Measurements from ENCODE around the gene SBNO1. TPM values are rescaled to one million over a fixed set of nuclear protein-coding genes. Genes with fewer than 3 reads are reported as not detected.

Gene SBNO1
- total and polyA plus RNA-seq, 2 donors (not counting 3 experiments of a cell fraction or from before 2014, with no cell fraction given) = 4.8 to 34.2 TPM

DNA sequence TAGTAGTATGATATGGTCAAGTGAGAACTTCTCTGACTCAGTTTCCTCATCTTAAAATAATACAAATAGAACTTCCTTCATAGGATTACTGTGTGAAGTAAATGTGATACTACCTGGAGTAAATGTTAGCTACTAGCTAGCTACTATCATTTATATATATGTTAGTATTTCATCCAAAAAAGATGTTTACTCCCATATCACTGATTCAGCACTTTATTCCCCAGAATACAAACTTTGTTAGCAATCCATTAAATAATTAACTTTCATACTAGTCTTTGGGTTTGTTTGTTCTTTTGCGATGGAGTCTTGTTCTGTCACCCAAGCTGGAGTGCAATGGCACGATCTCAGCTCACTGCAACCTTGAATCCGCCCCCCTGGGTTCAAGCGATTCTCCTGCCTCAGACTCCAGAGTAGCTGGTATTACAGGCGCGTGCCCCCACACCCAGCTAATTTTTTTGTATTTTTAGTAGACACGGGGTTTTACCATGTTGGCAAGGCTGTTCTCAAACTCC is 8.4 kb downstream of the SBNO1 start:
- intact Hi-C loops (cut with micrococcal nuclease) = no loop called here
- no peak overlapping the region for H3K4me2 ChIP-seq (ENCODE audit: insufficient read depth, low read length)
- TF ChIP-seq, protein P1, sequence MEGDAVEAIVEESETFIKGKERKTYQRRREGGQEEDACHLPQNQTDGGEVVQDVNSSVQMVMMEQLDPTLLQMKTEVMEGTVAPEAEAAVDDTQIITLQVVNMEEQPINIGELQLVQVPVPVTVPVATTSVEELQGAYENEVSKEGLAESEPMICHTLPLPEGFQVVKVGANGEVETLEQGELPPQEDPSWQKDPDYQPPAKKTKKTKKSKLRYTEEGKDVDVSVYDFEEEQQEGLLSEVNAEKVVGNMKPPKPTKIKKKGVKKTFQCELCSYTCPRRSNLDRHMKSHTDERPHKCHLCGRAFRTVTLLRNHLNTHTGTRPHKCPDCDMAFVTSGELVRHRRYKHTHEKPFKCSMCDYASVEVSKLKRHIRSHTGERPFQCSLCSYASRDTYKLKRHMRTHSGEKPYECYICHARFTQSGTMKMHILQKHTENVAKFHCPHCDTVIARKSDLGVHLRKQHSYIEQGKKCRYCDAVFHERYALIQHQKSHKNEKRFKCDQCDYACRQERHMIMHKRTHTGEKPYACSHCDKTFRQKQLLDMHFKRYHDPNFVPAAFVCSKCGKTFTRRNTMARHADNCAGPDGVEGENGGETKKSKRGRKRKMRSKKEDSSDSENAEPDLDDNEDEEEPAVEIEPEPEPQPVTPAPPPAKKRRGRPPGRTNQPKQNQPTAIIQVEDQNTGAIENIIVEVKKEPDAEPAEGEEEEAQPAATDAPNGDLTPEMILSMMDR (IDR thresholded peaks at IDR 0.05; ENCODE audit: extremely low read depth in 1 of 2, insufficient read depth in 1 of 2, low read depth in 1 of 2, low read length in 2 of 2) = no peak
- TF ChIP-seq EZH2 (IDR thresholded peaks at IDR 0.05; ENCODE audit: borderline replicate concordance, low read depth, low read length, severe bottlenecking) (no peak), GATA2 (IDR thresholded peaks at IDR 0.05; ENCODE audit: insufficient read depth, insufficient read length, low read depth, low read length) (no peak), POLR2A (IDR thresholded peaks at IDR 0.05; ENCODE audit: low read depth, low read length) (no peak), MYC (IDR thresholded peaks at IDR 0.05; ENCODE audit: low read depth, low read length) (no peak), POLR2AphosphoS5 (IDR thresholded peaks at IDR 0.05; ENCODE audit: insufficient read depth, low read depth, low read length) (no peak), JUN (IDR thresholded peaks at IDR 0.05; ENCODE audit: borderline replicate concordance, insufficient read depth, insufficient read length, low read depth) (no peak), FOS (IDR thresholded peaks at IDR 0.05; ENCODE audit: borderline replicate concordance, insufficient read depth, low read length) (no peak)
- TF ChIP-seq, protein P2, sequence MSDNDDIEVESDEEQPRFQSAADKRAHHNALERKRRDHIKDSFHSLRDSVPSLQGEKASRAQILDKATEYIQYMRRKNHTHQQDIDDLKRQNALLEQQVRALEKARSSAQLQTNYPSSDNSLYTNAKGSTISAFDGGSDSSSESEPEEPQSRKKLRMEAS (IDR thresholded peaks at IDR 0.05; ENCODE audit: insufficient read depth, insufficient read length) = no peak
- ChIA-PET CTCF (interaction anchor here (0.5 to 2.6 kb wide), 4 partner anchors 9 to 163 kb away, joined by 3 to 15 read pairs (median 4); no protein-coding TSS in a partner anchor), POLR2A (no interaction called here)
- dilution Hi-C loops (cut with MboI; ENCODE audit: extremely low pct_ligation_motif_present, low sequenced_read_pairs) = no loop called here
- DNase-seq (ENCODE audit: low read depth, low spot score) (no peak), FAIRE-seq (no peak)
- H3K9me3 ChIP-seq (replicated peaks; ENCODE audit: control insufficient read depth, insufficient read depth, low read length) = no peaks in the 10 kb centered on the region
- no peak overlapping the region for H3K4me3 ChIP-seq (replicated peaks in 1 of 3; ENCODE audit: insufficient read depth in 1 of 3, low read depth in 1 of 3, low read length in 3 of 3)
- no TSS peak for BruUV-seq (replicated peaks)
- peaks cover 96% of the 10 kb centered on the region for H3K79me2 ChIP-seq (ENCODE audit: control insufficient read depth, insufficient read depth, low read length)
- no peak overlapping the region for H3K27ac ChIP-seq (ENCODE audit: insufficient read depth, low read depth, low read length)
- H2AFZ ChIP-seq (ENCODE audit: low read depth, low read length) = no peak overlapping the region
- H3K9ac ChIP-seq (replicated peaks; ENCODE audit: extremely low read depth, insufficient read depth, low read length) = no peak overlapping the region
- H3K27me3 ChIP-seq (ENCODE audit: control insufficient read depth in 2 of 2, insufficient read depth in 2 of 2, low read length in 2 of 2) = no peaks in the 10 kb centered on the region
- H3K4me1 ChIP-seq (ENCODE audit: control insufficient read depth, extremely low read depth, insufficient read depth, low read length) = no peaks in the 10 kb centered on the region
- H3K9me1 ChIP-seq (replicated peaks; ENCODE audit: control insufficient read depth, extremely low read depth, insufficient read depth, low read length) = no peaks in the 10 kb centered on the region
- peaks cover 0 to 2% of the 10 kb centered on the region in 2 experiments for H3K36me3 ChIP-seq (ENCODE audit: control insufficient read depth in 2 of 2, extremely low read depth in 1 of 2, insufficient read depth in 2 of 2, low read length in 2 of 2)
- H4K20me1 ChIP-seq (replicated peaks; ENCODE audit: control insufficient read depth, extremely low read depth, insufficient read depth, low read length) = no peaks in the 10 kb centered on the region
